Hepatocyte (in vitro differentiated cells): Measurements from ENCODE around the gene POLR3GL. TPM values are rescaled to one million over a fixed set of nuclear protein-coding genes. Genes with fewer than 3 reads are reported as not detected.

Source experiments
- DNase-seq: peaks from one replicate; pipeline ENCODE4 v3.0.0-alpha.2; 2016; ENCODE audit warnings: low spot score
- H2AFZ ChIP-seq: fragments of 200-600 bp; sonication (generic); 2 replicates; pipeline ENCODE4 v1.6.0; 2016; ENCODE audit warnings: antibody characterized with exemption, mild to moderate bottlenecking
- H3K27ac ChIP-seq: fragments of 200-600 bp; sonication (generic); 2 replicates; pipeline ENCODE4 v1.5.1; 2016; ENCODE audit warnings: mild to moderate bottlenecking
- H3K27me3 ChIP-seq: fragments of 200-600 bp; sonication (generic); 2 replicates; pipeline ENCODE4 v1.6.1; 2016
- H3K36me3 ChIP-seq: fragments of 200-600 bp; sonication (generic); replicated peaks from 2 replicates; pipeline ENCODE4 v1.5.1; 2016; ENCODE audit warnings: low read depth; ENCODE audit not compliant: insufficient read depth
- H3K4me1 ChIP-seq: fragments of 200-600 bp; sonication (generic); 2 replicates; pipeline ENCODE4 v1.5.1; 2016; ENCODE audit warnings: mild to moderate bottlenecking, moderate library complexity; ENCODE audit not compliant: insufficient read depth
- H3K4me2 ChIP-seq: fragments of 200-600 bp; sonication (generic); 2 replicates; pipeline ENCODE4 v1.6.0; 2016
- H3K4me3 ChIP-seq: fragments of 200-600 bp; sonication (generic); 2 replicates; pipeline ENCODE4 v1.5.1; 2016; ENCODE audit warnings: mild to moderate bottlenecking
- H3K79me2 ChIP-seq: fragments of 200-600 bp; sonication (generic); 2 replicates; pipeline ENCODE4 v1.6.0; 2017; ENCODE audit warnings: mild to moderate bottlenecking
- H3K9me2 ChIP-seq: fragments of 200-600 bp; sonication (generic); replicated peaks from 2 replicates; pipeline ENCODE4 v1.6.0; 2017; ENCODE audit warnings: mild to moderate bottlenecking; ENCODE audit not compliant: insufficient read depth
- H3K9me3 ChIP-seq: fragments of 200-600 bp; sonication (generic); 2 replicates; pipeline ENCODE4 v1.5.1; 2016; ENCODE audit warnings: low read depth, mild to moderate bottlenecking
- H4K20me1 ChIP-seq: fragments of 200-600 bp; sonication (generic); 2 replicates; pipeline ENCODE4 v1.6.0; 2016; ENCODE audit warnings: mild to moderate bottlenecking; ENCODE audit not compliant: insufficient read depth, poor library complexity, severe bottlenecking
- CTCF ChIP-seq: fragments of 200-600 bp; sonication (generic); IDR thresholded peaks from 2 replicates; pipeline ENCODE4 v1.5.1; 2016; ENCODE audit warnings: antibody characterized with exemption, mild to moderate bottlenecking; ENCODE audit not compliant: poor library complexity
- EZH2 ChIP-seq: fragments of 200-600 bp; sonication (generic); IDR thresholded peaks from 2 replicates; pipeline ENCODE4 v1.6.1; 2016; ENCODE audit warnings: antibody characterized with exemption, mild to moderate bottlenecking, borderline replicate concordance
- EZH2phosphoT487 ChIP-seq: fragments of 200-600 bp; sonication (generic); IDR thresholded peaks from one replicate; pipeline ENCODE4 v1.6.1; 2018; ENCODE audit warnings: antibody characterized with exemption, mild to moderate bottlenecking, low read depth, moderate library complexity; ENCODE audit not compliant: unreplicated experiment, severe bottlenecking
- WGBS: methylation state at CpG from one replicate; pipeline ENCODE4 v1.1.6; 2016; ENCODE audit warnings: low lambda C conversion rate; ENCODE audit errors: missing lambda C conversion rate; 5-methylcytosine and 5-hydroxymethylcytosine counted together
- polyA plus RNA-seq: library from polyadenylated mRNA; unstranded; fragments of >200 nt; fragmentation: Nextera tagmentation; extraction: Ambion mirVana; gene quantifications from 2 replicates; pipeline ENCODE4 v1.2.1, GENCODE V29; 2016
- total RNA-seq: library from RNA; depleted of rRNA; stranded (reverse); fragments of >200 nt; gene quantifications from 2 replicates; pipeline ENCODE4 v1.2.3, GENCODE V29; 2014

Gene POLR3GL
- total and polyA plus RNA-seq, 2 experiments from 2014 or later, result 10.5 to 27.3 TPM

GRCh38 chr1:145983206-145983675, 18.8 kb downstream of the POLR3GL start:
- Histone ChIP-seq H3K27ac (no peak overlapping the region), H3K27me3 (no peaks in the 10 kb centered on the region), H3K4me1 (peaks cover 15% of the 10 kb centered on the region), H3K36me3 (no peaks in the 10 kb centered on the region), H3K4me2 (no peak overlapping the region), H4K20me1 (no peaks in the 10 kb centered on the region), H3K9me2 (no peaks in the 10 kb centered on the region), H3K79me2 (no peaks in the 10 kb centered on the region), H3K4me3 (no peak overlapping the region), H2AFZ (no peak overlapping the region), H3K9me3 (no peaks in the 10 kb centered on the region)
- DNase-seq, result no peak
- 77% methylated on average over 1 of the region's 1 CpG for WGBS
- TF ChIP-seq CTCF (no peak), EZH2phosphoT487 (no peak), EZH2 (no peak)

- H3K4me1 ChIP-seq, result peaks cover 5% of the 10 kb centered on the region
These were observed 19.7 kb downstream of the POLR3GL start for GRCh38 chr1:145983960-145984830.

GRCh38 chr1:145985129-145985501, 20.6 kb downstream of the POLR3GL start:
- H3K4me1 ChIP-seq, result peaks cover under 1% of the 10 kb centered on the region
- H3K79me2 ChIP-seq, result no peaks in the 10 kb centered on the region
- TF ChIP-seq EZH2phosphoT487, result no peak
- no peak for TF ChIP-seq EZH2
- no peak for TF ChIP-seq CTCF
- peak overlapping the region; percentile 27 for H3K27ac ChIP-seq
- H3K27me3 ChIP-seq, result no peaks in the 10 kb centered on the region
- H4K20me1 ChIP-seq, result no peaks in the 10 kb centered on the region
- no peaks in the 10 kb centered on the region for H3K9me2 ChIP-seq
- H2AFZ ChIP-seq, result no peak overlapping the region
- no peaks in the 10 kb centered on the region for H3K36me3 ChIP-seq
- no peak overlapping the region for H3K4me3 ChIP-seq
- no peak overlapping the region for H3K4me2 ChIP-seq
- 77% methylated on average over 2 of the region's 2 CpGs for WGBS
- DNase-seq, result no peak
- H3K9me3 ChIP-seq, result no peaks in the 10 kb centered on the region

More at GRCh38 chr1:145983960-145984830, 19.7 kb downstream of the POLR3GL start:
- Histone ChIP-seq H3K9me2 (no peaks in the 10 kb centered on the region), H4K20me1 (no peaks in the 10 kb centered on the region), H3K9me3 (no peaks in the 10 kb centered on the region), H3K4me3 (no peak overlapping the region), H2AFZ (no peak overlapping the region), H3K27me3 (no peaks in the 10 kb centered on the region), H3K36me3 (no peaks in the 10 kb centered on the region), H3K4me2 (no peak overlapping the region), H3K27ac (no peak overlapping the region), H3K79me2 (no peaks in the 10 kb centered on the region)
- no peak for TF ChIP-seq EZH2phosphoT487
- TF ChIP-seq EZH2, result no peak
- WGBS, result 92% methylated on average over 12 of the region's 12 CpGs
- no peak for DNase-seq
